Esophagus muscularis mucosa (tissue), 4 donors: ENCODE measurements around the gene RWDD1.

ENCODE experiments used
- CTCF ChIP-seq, 3 experiments: fragments of 200-600 bp in 2 of 3; fragments of 450-650 bp in 1 of 3; sonication (generic) in 2 of 3; IDR thresholded peaks; one replicate each; pipeline ENCODE4 v1.5.1; 2017 to 2019; ENCODE audit warnings: antibody characterized with exemption in 3 of 3, mild to moderate bottlenecking in 2 of 3, moderate library complexity in 1 of 3
- EP300 ChIP-seq: sonication (generic); formaldehyde crosslinking; IDR thresholded peaks from one replicate; pipeline ENCODE4 v1.6.1; 2017; ENCODE audit warnings: antibody characterized with exemption
- POLR2A ChIP-seq: fragments of 450-650 bp; IDR thresholded peaks from one replicate; pipeline ENCODE4 v1.6.1; 2017; ENCODE audit warnings: antibody characterized with exemption, moderate library complexity, mild to moderate bottlenecking, low read depth
- POLR2AphosphoS5 ChIP-seq, 2 donors: sonication (generic); formaldehyde crosslinking; IDR thresholded peaks; one replicate each; pipeline ENCODE4 v1.6.1; 2017; ENCODE audit warnings: antibody characterized with exemption in 2 of 2

- TF ChIP-seq CTCF (IDR thresholded peaks at IDR 0.05) (peak; percentile 77 to 81 (median 81)), EP300 (no peak), POLR2AphosphoS5 (IDR thresholded peaks at IDR 0.05) (no peak), POLR2A (no peak)
Measured at GRCh38 chr6:116531675-116532570, 39.4 kb upstream of the RWDD1 start.
